Effector CD4-positive, alpha-beta T cell (primary cell): ENCODE results near the gene SORL1.
"Not testable (repeated sequence)": the region's sequence is repeated elsewhere in the genome, so short reads cannot be mapped to it uniquely, and the experiment has no call there.

ENCODE experiments used
- DNase-seq: peaks from one replicate; pipeline ENCODE4 v3.0.0-alpha.2; 2020

Gene SORL1

DNA sequence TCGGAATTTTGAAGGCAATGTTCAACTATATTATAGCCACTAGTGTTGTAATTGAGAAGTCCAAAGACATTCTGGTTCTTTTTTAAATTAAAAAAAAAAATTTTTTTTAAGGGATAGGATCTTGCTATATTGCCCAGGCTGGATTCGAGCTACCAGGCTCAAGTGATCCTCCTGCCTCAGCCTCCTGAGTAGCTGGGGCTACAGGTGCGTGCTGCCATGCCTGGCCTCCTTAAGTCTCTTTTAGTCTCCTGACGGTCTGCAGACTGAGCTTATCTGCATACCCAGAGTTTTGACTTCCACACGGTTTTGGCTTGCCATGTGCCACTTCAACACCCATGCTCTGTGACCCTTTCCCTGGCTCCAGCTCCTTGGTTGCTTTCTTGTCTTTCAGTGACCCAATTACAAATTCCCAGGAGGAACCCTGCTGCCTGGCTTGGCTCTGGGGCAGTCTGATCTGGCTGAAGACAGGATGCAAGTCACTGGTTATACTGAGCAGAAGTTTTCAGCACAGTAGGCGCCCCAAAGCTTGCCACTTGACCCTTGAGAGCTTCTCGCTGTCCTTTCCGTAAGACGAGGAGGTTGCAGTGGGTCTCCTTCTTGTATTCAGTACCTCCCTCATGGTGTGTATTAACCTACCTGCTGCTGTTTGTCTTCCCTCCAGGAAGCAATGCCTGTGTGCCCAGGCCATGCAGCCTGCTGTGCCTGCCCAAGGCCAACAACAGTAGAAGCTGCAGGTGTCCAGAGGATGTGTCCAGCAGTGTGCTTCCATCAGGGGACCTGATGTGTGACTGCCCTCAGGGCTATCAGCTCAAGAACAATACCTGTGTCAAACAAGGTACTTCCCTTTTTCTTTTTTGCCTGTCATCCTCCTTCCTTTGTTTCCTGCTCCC is 114.4 kb downstream of the SORL1 start:
- DNase-seq: no peak

DNA sequence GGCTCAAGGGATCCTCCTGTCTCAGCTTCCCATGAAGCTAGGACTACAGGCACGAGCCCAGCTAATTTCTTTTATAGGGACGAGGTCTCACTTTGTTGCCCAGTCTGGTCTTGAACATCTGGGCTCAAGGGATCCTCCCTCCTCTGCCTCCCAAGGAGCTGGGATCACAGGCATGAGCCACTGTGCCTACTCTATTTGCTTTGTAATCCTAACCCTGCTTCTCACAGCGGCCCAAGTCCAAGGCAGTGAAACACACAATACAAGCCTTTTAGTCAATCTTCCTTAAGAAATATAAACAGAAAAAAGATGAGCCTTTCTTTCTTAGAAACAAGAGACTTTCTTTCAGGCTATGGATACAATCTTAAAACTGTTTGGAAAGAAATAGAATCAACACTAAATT is 115.9 kb downstream of the SORL1 start:
- DNase-seq: no peak

GRCh38 chr11:121569332-121570299 is 117.5 kb downstream of the SORL1 start:
- DNase-seq: not testable (repeated sequence)

GRCh38 chr11:121570453-121570852 is 118.3 kb downstream of the SORL1 start:
- no peak for DNase-seq

DNA sequence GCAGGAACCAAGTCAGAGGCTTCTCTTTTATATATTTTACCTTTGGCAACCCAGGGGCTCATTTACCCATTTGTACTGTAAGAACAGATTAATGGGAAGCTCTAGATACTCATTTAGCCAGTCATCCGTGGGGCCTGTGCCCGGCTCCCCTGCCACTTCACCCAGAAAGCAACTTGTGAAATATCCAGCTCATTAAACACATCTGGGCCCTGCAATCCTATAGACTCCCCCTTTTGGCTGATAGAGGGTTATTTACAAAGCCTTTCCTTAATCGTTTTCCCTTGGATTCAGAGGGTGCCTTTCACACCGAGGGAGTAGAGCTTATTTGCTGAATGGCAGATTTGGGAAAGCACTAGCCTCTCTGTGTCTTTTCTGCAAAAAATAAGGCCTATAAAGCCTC is 119.4 kb downstream of the SORL1 start:
- no peak for DNase-seq

DNA sequence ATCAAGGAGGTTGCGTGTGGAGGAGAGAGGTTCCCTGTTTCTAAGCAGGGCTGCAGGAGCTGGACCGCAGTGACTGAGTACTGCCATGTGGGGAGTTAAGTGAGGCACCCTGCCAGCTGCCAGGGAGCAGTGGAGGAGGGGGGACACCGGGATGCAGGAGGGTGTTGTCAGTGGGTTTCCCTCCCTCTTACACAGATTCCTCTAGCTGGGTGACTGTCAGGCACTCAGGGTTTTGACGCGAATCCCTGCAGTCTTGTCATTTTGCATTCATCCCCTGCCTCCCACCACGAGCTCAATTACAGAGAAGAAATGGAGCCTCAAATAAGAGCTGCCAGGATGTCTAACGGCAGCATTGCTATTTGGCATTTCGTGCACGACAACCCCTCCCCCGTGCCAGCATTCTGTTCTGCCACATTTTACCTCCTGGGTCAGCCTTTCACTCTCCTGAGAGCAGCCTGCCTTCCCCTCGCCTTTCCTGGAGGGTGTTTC is 120.5 kb downstream of the SORL1 start:
- DNase-seq: no peak

GRCh38 chr11:121574801-121575200 is 122.7 kb downstream of the SORL1 start:
- no peak for DNase-seq

DNA sequence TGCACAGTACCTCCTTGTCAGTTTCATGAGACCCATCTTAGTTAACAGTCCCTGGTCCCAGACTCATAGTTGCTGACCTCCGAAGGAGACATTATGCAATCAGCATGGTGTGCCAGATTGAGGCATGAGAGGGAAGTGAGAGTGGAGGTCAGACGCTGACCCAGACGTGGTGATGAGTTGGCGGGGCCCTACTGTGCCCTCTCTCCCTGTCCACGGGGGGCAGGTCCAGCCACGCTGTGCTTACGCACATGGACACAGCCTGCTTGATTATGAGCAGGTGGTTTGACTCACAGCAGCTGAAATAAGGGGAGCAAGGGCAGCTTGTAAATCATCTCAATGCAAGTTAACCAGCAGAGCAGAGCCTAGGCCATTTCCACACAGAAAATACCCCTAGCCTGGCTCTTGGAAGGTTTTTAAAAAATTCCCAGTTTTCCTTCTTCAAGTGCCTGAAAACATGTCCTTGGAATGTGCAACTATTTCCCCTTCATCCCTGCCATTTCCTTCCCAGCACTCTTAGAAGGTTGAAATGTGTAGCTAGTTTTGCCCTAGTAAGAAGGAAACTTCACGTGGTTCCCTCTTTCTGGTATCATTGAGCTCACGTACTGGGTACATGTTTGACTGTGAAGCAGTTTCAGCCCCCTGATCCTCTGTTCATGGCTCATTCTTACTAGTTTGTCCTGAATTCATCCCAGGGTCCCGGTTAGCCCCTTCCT is 123.3 kb downstream of the SORL1 start:
- DNase-seq: no peak

DNA sequence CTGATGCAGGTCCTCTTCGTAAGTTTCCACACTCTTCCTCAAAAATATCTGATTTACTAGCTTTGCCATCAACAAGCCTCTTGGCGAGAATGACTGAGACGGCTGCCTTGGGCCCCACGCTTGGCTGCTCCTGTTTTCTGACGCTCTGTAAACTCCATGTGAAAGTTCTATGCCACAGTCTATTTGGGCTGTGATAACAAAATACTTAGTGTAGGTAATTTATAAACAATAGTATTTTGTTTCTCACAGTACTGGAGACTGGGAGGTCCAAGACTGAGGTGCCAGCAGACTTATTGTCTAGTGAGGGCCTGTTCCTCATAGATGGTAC is 123.8 kb downstream of the SORL1 start:
- DNase-seq: no peak

DNA sequence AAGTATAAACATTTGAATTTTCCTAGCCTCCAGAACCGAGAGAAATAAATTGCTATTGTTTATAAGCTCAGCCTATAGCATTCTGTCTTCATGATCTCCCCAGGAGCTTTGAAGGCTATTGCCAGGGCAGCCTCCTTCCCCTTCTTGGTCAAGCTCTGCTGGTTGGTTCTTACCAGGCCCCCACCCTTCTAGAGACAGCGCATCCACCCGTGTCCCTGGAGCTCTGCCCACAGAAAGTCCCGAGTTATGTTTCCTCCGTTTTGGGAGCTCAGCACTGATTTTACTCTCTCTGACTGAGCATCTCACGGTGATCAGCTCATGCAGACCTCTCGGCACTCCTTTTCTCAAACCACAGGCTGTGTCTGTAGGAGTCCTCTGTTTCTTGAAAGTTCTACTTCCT is 124.4 kb downstream of the SORL1 start:
- no peak for DNase-seq

DNA sequence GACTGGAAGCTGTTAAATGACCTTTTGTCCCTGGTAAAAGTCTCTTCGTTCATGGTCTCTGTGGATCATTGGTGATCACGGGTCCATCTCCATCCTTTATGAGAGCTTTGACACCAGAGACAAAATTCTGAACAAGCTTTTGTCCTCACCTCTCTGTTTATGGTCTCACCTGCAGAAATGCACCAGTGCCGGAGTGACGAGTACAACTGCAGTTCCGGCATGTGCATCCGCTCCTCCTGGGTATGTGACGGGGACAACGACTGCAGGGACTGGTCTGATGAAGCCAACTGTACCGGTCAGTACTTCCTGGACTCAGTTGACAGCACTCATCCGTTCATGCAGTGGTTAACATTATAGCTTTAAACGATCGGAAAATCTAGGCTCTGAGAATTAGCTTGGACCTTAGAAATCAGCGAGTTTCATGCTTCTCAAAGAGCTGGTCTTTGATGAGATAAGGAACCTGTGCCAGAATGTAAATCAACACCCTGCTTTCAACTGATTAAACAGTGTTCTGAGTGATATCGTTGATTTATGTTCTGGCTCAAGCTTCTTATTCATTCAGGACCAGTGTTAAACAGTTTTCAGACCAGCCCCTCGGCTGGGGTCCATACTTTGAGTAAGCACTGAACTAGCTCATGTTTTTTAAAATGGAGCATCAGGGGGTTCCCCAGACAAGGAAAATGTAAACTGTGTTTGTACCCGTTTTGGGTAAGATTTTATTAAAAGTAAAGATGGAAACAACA is 125.2 kb downstream of the SORL1 start:
- DNase-seq: no peak

GRCh38 chr11:121578251-121578976 is 126.3 kb downstream of the SORL1 start:
- DNase-seq: no peak

- DNase-seq: no peak
Observed at GRCh38 chr11:121580154-121580553, 128.0 kb downstream of the SORL1 start.

DNA sequence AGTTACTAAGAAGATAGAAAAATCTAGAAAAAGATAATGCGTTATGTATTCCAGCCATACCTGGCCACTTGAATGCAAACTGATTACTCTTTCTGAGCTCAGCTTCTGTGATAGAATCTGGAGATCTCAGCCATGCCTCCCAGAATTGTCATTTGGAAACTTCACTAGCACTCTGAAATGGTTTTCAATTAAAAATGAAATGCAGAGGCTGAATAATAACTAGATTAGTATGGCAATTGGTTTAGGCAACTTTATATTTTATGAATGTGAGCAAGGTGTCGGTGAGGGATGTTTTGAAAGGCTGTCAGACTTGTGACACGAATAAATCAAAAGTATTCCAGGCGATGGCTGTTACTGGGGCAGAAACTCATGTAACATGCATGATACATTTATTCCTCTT is 129.5 kb downstream of the SORL1 start:
- DNase-seq: no peak

GRCh38 chr11:121582296-121582695 is 130.2 kb downstream of the SORL1 start:
- DNase-seq: no peak

- DNase-seq: no peak
Observed at GRCh38 chr11:121583825-121584224, 131.7 kb downstream of the SORL1 start.

DNA sequence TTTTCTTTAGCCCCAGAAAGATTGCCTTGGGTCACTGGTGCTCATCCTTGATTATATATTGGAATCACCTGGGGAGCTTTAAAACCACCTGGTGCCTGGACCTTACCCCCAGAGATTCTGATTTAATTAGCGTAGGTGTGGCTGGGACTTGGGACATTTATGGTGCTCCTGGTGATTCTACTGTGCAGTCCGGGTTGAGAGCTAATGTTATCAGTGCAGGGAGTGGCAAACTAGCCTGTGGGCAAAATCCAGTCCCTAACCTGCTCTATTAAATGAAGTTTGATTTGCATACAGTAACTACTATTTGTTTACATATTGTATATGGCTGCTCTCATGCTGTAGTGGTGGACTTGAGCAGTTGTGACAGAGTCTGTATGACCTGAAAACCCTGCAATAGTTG is 134.6 kb downstream of the SORL1 start:
- no peak for DNase-seq

GRCh38 chr11:121587182-121587581 is 135.1 kb downstream of the SORL1 start:
- no peak for DNase-seq

GRCh38 chr11:121588747-121589146 is 136.6 kb downstream of the SORL1 start:
- DNase-seq: no peak

GRCh38 chr11:121589946-121590537 is 137.9 kb downstream of the SORL1 start:
- DNase-seq: no peak

- DNase-seq: no peak
Observed at GRCh38 chr11:121590772-121591404, 138.8 kb downstream of the SORL1 start.
